Skeletal muscle tissue (tissue), 4 donors: ENCODE data around the gene RHBDD1. TPM values are rescaled to one million over a fixed set of nuclear protein-coding genes. Genes with fewer than 3 reads are reported as not detected.

Experiments
- H3K27ac ChIP-seq: one replicate; pipeline ENCODE4 v1.7.0; 2013; ENCODE audit warnings: mild to moderate bottlenecking, low read depth, low read length, inconsistent platforms
- H3K27me3 ChIP-seq, 3 donors: one replicate each; pipeline ENCODE4 v1.7.0; 2013; ENCODE audit warnings: low read length in 3 of 3; ENCODE audit not compliant: control insufficient read depth in 3 of 3, insufficient read depth in 3 of 3
- H3K36me3 ChIP-seq, 3 donors: one replicate each; pipeline ENCODE4 v1.7.0; 2013; ENCODE audit warnings: low read length in 3 of 3; ENCODE audit not compliant: control insufficient read depth in 3 of 3, insufficient read depth in 3 of 3
- H3K4me1 ChIP-seq, 3 donors: one replicate each; pipeline ENCODE4 v1.7.0; 2013; ENCODE audit warnings: low read length in 3 of 3, mild to moderate bottlenecking in 3 of 3; ENCODE audit not compliant: control insufficient read depth in 3 of 3, insufficient read depth in 3 of 3
- H3K4me3 ChIP-seq, 3 donors: one replicate each; pipeline ENCODE4 v1.7.0; 2013; ENCODE audit warnings: low read length in 3 of 3
- H3K9ac ChIP-seq, 3 donors: one replicate each; pipeline ENCODE4 v1.7.0; 2013; ENCODE audit warnings: low read length in 3 of 3, mild to moderate bottlenecking in 3 of 3, moderate library complexity in 2 of 3, low read depth in 1 of 3
- H3K9me3 ChIP-seq, 3 donors: one replicate each; pipeline ENCODE4 v1.7.0; 2013; ENCODE audit warnings: low read length in 3 of 3; ENCODE audit not compliant: control insufficient read depth in 3 of 3
- total RNA-seq: library from RNA; depleted of rRNA; stranded (reverse); fragments of >200 nt; gene quantifications from one replicate; pipeline ENCODE4 v1.2.3, GENCODE V29; 2014
- donor health status: Osteomylitis.

RHBDD1 gene
- total RNA-seq, 1 donor from 2014 or later: 37.6 TPM

- Histone ChIP-seq H3K4me1 (no peaks in the 10 kb centered on the region), H3K27ac (no peak overlapping the region), H3K9ac (no peak overlapping the region), H3K27me3 (no peaks in the 10 kb centered on the region), H3K4me3 (no peak overlapping the region), H3K9me3 (no peaks in the 10 kb centered on the region), H3K36me3 (no peaks in the 10 kb centered on the region)
Measured at GRCh38 chr2:226891780-226892590, 56.1 kb downstream of the RHBDD1 start.

GRCh38 chr2:226892729-226893128 lies 56.9 kb downstream of the RHBDD1 start:
- Histone ChIP-seq H3K27ac (no peak overlapping the region), H3K4me1 (no peaks in the 10 kb centered on the region), H3K27me3 (no peaks in the 10 kb centered on the region), H3K9me3 (no peaks in the 10 kb centered on the region), H3K4me3 (no peak overlapping the region), H3K9ac (no peak overlapping the region), H3K36me3 (no peaks in the 10 kb centered on the region)

DNA sequence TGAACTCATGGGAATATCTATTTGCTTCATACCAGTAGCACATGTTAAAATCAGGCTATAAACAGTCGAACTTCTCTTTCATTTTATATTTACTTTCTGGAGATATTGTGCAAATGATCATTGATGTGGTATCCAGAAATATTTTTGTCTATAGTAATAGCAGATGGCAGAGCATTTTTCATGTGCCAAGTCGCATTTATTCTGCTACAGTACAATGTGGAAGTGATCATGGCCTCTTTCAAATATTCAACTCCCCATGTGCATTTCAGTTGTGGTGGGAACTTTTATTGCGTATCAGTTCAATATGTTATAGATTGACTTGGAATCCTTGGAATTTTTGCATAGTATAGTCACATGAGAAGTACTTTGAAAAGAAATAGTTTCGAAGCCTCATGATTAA lies 57.4 kb downstream of the RHBDD1 start:
- no peak overlapping the region for H3K9ac ChIP-seq
- H3K27me3 ChIP-seq: no peaks in the 10 kb centered on the region
- no peak overlapping the region for H3K27ac ChIP-seq
- H3K4me3 ChIP-seq: no peak overlapping the region
- H3K9me3 ChIP-seq: no peaks in the 10 kb centered on the region
- no peaks in the 10 kb centered on the region for H3K4me1 ChIP-seq
- no peaks in the 10 kb centered on the region for H3K36me3 ChIP-seq

- H3K9ac ChIP-seq: no peak overlapping the region
- H3K27ac ChIP-seq: no peak overlapping the region
- no peaks in the 10 kb centered on the region for H3K4me1 ChIP-seq
- no peaks in the 10 kb centered on the region for H3K36me3 ChIP-seq
- no peak overlapping the region for H3K4me3 ChIP-seq
- no peaks in the 10 kb centered on the region for H3K9me3 ChIP-seq
- no peaks in the 10 kb centered on the region for H3K27me3 ChIP-seq
Measured at GRCh38 chr2:226894752-226895151, 58.9 kb downstream of the RHBDD1 start.

DNA sequence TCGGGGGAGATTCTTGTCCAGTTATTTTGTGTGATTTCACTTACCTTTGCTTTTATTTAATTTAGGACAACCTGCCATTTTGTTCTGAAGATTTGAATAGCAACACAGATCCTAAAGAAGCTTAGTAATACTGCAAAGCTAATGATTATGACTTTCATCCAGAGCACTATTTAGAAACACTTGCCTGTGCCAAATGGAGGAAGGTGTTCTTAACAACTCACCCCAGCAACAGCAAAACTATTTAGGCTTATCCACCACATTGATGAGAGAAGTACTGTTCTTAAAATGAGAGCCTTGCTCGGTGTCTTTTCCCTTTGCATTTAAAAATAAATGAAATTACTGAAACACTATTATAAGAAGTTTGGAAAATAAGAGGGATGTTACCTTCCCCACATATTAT lies 59.7 kb downstream of the RHBDD1 start:
- H3K4me1 ChIP-seq: no peaks in the 10 kb centered on the region
- no peak overlapping the region for H3K9ac ChIP-seq
- H3K27me3 ChIP-seq: no peaks in the 10 kb centered on the region
- H3K9me3 ChIP-seq: no peaks in the 10 kb centered on the region
- no peak overlapping the region for H3K27ac ChIP-seq
- H3K4me3 ChIP-seq: no peak overlapping the region
- no peaks in the 10 kb centered on the region for H3K36me3 ChIP-seq

- Histone ChIP-seq H3K27me3 (no peaks in the 10 kb centered on the region), H3K4me3 (no peak overlapping the region), H3K9me3 (no peaks in the 10 kb centered on the region), H3K9ac (no peak overlapping the region), H3K4me1 (no peaks in the 10 kb centered on the region), H3K36me3 (no peaks in the 10 kb centered on the region), H3K27ac (no peak overlapping the region)
Measured at GRCh38 chr2:226898121-226898520, 62.3 kb downstream of the RHBDD1 start.

- Histone ChIP-seq H3K9me3 (no peaks in the 10 kb centered on the region), H3K27ac (no peak overlapping the region), H3K9ac (no peak overlapping the region), H3K4me1 (no peaks in the 10 kb centered on the region), H3K36me3 (no peaks in the 10 kb centered on the region), H3K27me3 (no peaks in the 10 kb centered on the region), H3K4me3 (no peak overlapping the region)
Measured at GRCh38 chr2:226898897-226899296, 63.0 kb downstream of the RHBDD1 start.

- H3K9me3 ChIP-seq: no peaks in the 10 kb centered on the region
- no peaks in the 10 kb centered on the region for H3K4me1 ChIP-seq
- H3K27me3 ChIP-seq: no peaks in the 10 kb centered on the region
- peaks cover 0 to 3% (median 0%) of the 10 kb centered on the region in 3 donors for H3K36me3 ChIP-seq
- H3K4me3 ChIP-seq: no peak overlapping the region
- no peak overlapping the region for H3K27ac ChIP-seq
- no peak overlapping the region for H3K9ac ChIP-seq
Measured at GRCh38 chr2:226902041-226902966, 66.5 kb downstream of the RHBDD1 start.

GRCh38 chr2:226903179-226903578 lies 67.3 kb downstream of the RHBDD1 start:
- Histone ChIP-seq H3K27me3 (no peaks in the 10 kb centered on the region), H3K4me1 (no peaks in the 10 kb centered on the region), H3K9me3 (no peaks in the 10 kb centered on the region), H3K9ac (no peak overlapping the region), H3K27ac (no peak overlapping the region), H3K36me3 (peaks cover 0 to 3% (median 0%) of the 10 kb centered on the region in 3 donors), H3K4me3 (no peak overlapping the region)

- Histone ChIP-seq H3K36me3 (peaks cover 0 to 3% (median 0%) of the 10 kb centered on the region in 3 donors), H3K27me3 (no peaks in the 10 kb centered on the region), H3K9me3 (no peaks in the 10 kb centered on the region), H3K27ac (no peak overlapping the region), H3K9ac (no peak overlapping the region), H3K4me3 (no peak overlapping the region), H3K4me1 (no peaks in the 10 kb centered on the region)
Measured at GRCh38 chr2:226904592-226904991, 68.7 kb downstream of the RHBDD1 start.
